Upper lobe of right lung (tissue), 1 donor: ENCODE data around the gene GASK1A. TPM values are rescaled to one million over a fixed set of nuclear protein-coding genes. Genes with fewer than 3 reads are reported as not detected.

Experiments used
- ATAC-seq: fragments of 200-7000 bp; cut with Tn5 transposase; one replicate; pipeline ENCODE4 v1.9.1; 2020; ENCODE audit warnings: mild to moderate bottlenecking, moderate library complexity
- DNase-seq: peaks from one replicate; pipeline ENCODE4 v3.0.0-alpha.2; 2020
- H3K27ac ChIP-seq: fragments of 200-600 bp; one replicate; pipeline ENCODE4 v1.8.0; 2022
- H3K27me3 ChIP-seq: fragments of 200-600 bp; one replicate; pipeline ENCODE4 v1.8.0; 2022; ENCODE audit warnings: mild to moderate bottlenecking
- H3K36me3 ChIP-seq: fragments of 200-600 bp; one replicate; pipeline ENCODE4 v1.8.0; 2022
- H3K4me1 ChIP-seq: fragments of 200-600 bp; one replicate; pipeline ENCODE4 v1.8.0; 2022
- H3K4me3 ChIP-seq: fragments of 200-600 bp; one replicate; pipeline ENCODE4 v1.8.0; 2022; ENCODE audit warnings: mild to moderate bottlenecking
- H3K9me3 ChIP-seq: fragments of 200-600 bp; one replicate; pipeline ENCODE4 v1.8.0; 2022
- CTCF ChIP-seq: fragments of 200-600 bp; IDR thresholded peaks from one replicate; pipeline ENCODE4 v1.8.0; 2022; ENCODE audit warnings: antibody characterized with exemption
- intact Hi-C: fragments of 100-400 bp; cut with DNase I; formaldehyde crosslinking; loops from one replicate; pipeline ENCODE4 v1.11.0; 2022
- long read RNA-seq: library from polyadenylated mRNA; unstranded; transcript quantifications from one replicate; pipeline ENCODE4 v2.0.0, GENCODE V29; 2021
- total RNA-seq: library from RNA; stranded (reverse); fragmentation: NEBNext Ultra II Directional; extraction: Animal tissue kit (Norgen Biotek cat#: 25700); gene quantifications from one replicate; pipeline ENCODE4 v1.2.1, GENCODE V29; 2021
- donor health status: DM: no; HTN: yes; CAD: no; lungs with severe emphysema.

The GASK1A gene
- 3.9 TPM for total RNA-seq
- long read RNA-seq: 0 reads

- DNase-seq: peak; percentile 74
- intact Hi-C loops: no loop called here
- peak within 1 kb of the TSS; percentile 36 for H3K27ac ChIP-seq
These were observed at the start of gene GASK1A for GRCh38 chr3:42979044-42979972. TSS of gene GASK1A (plus strand) at chr3:42979311. CDS start at chr3:42979643, 332 bp downstream.

GRCh38 chr3:42934111-42934510 is 45.0 kb upstream of the GASK1A start:
- intact Hi-C loops: no loop called here
- Histone ChIP-seq H3K4me3 (no peak overlapping the region), H3K27me3 (no peaks in the 10 kb centered on the region), H3K27ac (no peak overlapping the region), H3K36me3 (no peaks in the 10 kb centered on the region), H3K4me1 (no peaks in the 10 kb centered on the region), H3K9me3 (no peaks in the 10 kb centered on the region)
- no peak for ATAC-seq
- no peak for TF ChIP-seq CTCF
- no peak for DNase-seq

More at GRCh38 chr3:42979044-42979972, at the start of gene GASK1A:
- Histone ChIP-seq H3K9me3 (no peaks in the 10 kb centered on the region), H3K36me3 (no peaks in the 10 kb centered on the region), H3K27me3 (peaks cover 4% of the 10 kb centered on the region), H3K4me1 (no peaks in the 10 kb centered on the region), H3K4me3 (peak within 1 kb of the TSS; percentile 65)
- peak; percentile 79 for ATAC-seq
- no peak for TF ChIP-seq CTCF

GRCh38 chr3:42934910-42935309 is 44.2 kb upstream of the GASK1A start:
- H3K27me3 ChIP-seq: no peaks in the 10 kb centered on the region
- DNase-seq (no peak), ATAC-seq (no peak)
- no peak overlapping the region for H3K4me3 ChIP-seq
- no peaks in the 10 kb centered on the region for H3K9me3 ChIP-seq
- no peaks in the 10 kb centered on the region for H3K36me3 ChIP-seq
- intact Hi-C loops: no loop called here
- TF ChIP-seq CTCF: no peak
- H3K4me1 ChIP-seq: no peaks in the 10 kb centered on the region
- H3K27ac ChIP-seq: no peak overlapping the region

GRCh38 chr3:42935472-42935871 is 43.6 kb upstream of the GASK1A start:
- no peak for ATAC-seq
- H3K4me1 ChIP-seq: no peaks in the 10 kb centered on the region
- H3K9me3 ChIP-seq: no peaks in the 10 kb centered on the region
- no peak for TF ChIP-seq CTCF
- no peak overlapping the region for H3K4me3 ChIP-seq
- intact Hi-C loops: no loop called here
- H3K27ac ChIP-seq: no peak overlapping the region
- no peaks in the 10 kb centered on the region for H3K27me3 ChIP-seq
- DNase-seq: no peak
- no peaks in the 10 kb centered on the region for H3K36me3 ChIP-seq

- TF ChIP-seq CTCF: no peak
- DNase-seq: peak; percentile 65
- peak; percentile 37 for ATAC-seq
- H3K4me3 ChIP-seq: peak overlapping the region; percentile 40
- no peaks in the 10 kb centered on the region for H3K4me1 ChIP-seq
- no peaks in the 10 kb centered on the region for H3K36me3 ChIP-seq
- no peaks in the 10 kb centered on the region for H3K9me3 ChIP-seq
- H3K27me3 ChIP-seq: no peaks in the 10 kb centered on the region
- H3K27ac ChIP-seq: no peak overlapping the region
- intact Hi-C loops: no loop called here
These were observed 42.7 kb upstream of the GASK1A start for GRCh38 chr3:42936157-42936981.
